ENCODE data around the gene IQCK.

The IQCK gene

GRCh38 chr16:19810817-19811731 is 93.0 kb downstream of the IQCK start:
- Histone ChIP-seq H3F3A (ENCODE audit: insufficient read depth) (no peaks in the 10 kb centered on the region), H3K27ac (ENCODE audit: low read depth, low read length) (no peak overlapping the region), H3K9me3 (ENCODE audit: insufficient read depth, low read length) (peaks cover 4% of the 10 kb centered on the region; the same call in 1 of the 2 replicates), H3K4me3 (ENCODE audit: insufficient read depth, low read length, poor library complexity, severe bottlenecking) (no peak overlapping the region), H4K20me1 (ENCODE audit: low read depth, low read length) (no peaks in the 10 kb centered on the region), H3K79me2 (ENCODE audit: insufficient read depth, low read length) (no peaks in the 10 kb centered on the region), H3K9me2 (replicated peaks; ENCODE audit: insufficient read depth, low read length) (no peaks in the 10 kb centered on the region), H3K36me3 (ENCODE audit: low read length) (no peaks in the 10 kb centered on the region), H3K4me2 (ENCODE audit: low read depth, low read length, poor library complexity, severe bottlenecking) (no peak overlapping the region), H2AFZ (ENCODE audit: low read depth, low read length, severe bottlenecking) (no peak overlapping the region), H3K9ac (ENCODE audit: low read length) (no peak overlapping the region), H3K27me3 (ENCODE audit: low read length) (no peaks in the 10 kb centered on the region; the same call in 1 of the 2 replicates)
- TF ChIP-seq, protein P1, sequence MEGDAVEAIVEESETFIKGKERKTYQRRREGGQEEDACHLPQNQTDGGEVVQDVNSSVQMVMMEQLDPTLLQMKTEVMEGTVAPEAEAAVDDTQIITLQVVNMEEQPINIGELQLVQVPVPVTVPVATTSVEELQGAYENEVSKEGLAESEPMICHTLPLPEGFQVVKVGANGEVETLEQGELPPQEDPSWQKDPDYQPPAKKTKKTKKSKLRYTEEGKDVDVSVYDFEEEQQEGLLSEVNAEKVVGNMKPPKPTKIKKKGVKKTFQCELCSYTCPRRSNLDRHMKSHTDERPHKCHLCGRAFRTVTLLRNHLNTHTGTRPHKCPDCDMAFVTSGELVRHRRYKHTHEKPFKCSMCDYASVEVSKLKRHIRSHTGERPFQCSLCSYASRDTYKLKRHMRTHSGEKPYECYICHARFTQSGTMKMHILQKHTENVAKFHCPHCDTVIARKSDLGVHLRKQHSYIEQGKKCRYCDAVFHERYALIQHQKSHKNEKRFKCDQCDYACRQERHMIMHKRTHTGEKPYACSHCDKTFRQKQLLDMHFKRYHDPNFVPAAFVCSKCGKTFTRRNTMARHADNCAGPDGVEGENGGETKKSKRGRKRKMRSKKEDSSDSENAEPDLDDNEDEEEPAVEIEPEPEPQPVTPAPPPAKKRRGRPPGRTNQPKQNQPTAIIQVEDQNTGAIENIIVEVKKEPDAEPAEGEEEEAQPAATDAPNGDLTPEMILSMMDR (IDR thresholded peaks at IDR 0.05; ENCODE audit: insufficient read depth, low read length, poor library complexity, severe bottlenecking): no peak
- no peak for TF ChIP-seq EZH2phosphoT487 (conservative IDR thresholded peaks at IDR 0.05; ENCODE audit: low read length)

DNA sequence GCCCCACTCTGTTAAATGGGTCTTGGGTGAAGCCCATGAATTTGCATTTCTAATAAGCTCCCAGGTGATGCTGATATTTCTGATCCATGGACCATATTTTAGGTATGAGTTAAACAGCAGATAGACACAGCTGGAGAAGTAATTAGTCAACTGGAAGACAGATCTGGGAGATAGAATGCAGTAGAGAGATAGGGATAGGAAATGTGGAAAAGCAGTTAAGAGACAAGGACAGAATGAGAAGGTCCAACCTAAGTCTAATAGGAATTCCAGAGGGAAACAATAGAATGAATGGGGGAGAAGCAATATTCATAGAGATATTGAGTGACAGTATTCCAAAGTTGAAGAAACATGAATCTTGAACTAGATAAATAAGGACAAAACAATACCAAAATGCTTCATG is 94.9 kb downstream of the IQCK start:
- H3K27ac ChIP-seq (ENCODE audit: low read depth, low read length): no peak overlapping the region
- no peaks in the 10 kb centered on the region for H3K79me2 ChIP-seq (ENCODE audit: insufficient read depth, low read length)
- no peak overlapping the region for H3K4me2 ChIP-seq (ENCODE audit: low read depth, low read length, poor library complexity, severe bottlenecking)
- H3K4me3 ChIP-seq (ENCODE audit: insufficient read depth, low read length, poor library complexity, severe bottlenecking): no peak overlapping the region
- H3K9me2 ChIP-seq (replicated peaks; ENCODE audit: insufficient read depth, low read length): no peaks in the 10 kb centered on the region
- H3K27me3 ChIP-seq (ENCODE audit: low read length): no peaks in the 10 kb centered on the region; the same call in 1 of the 2 replicates
- no peak for TF ChIP-seq EZH2phosphoT487 (conservative IDR thresholded peaks at IDR 0.05; ENCODE audit: low read length)
- TF ChIP-seq, protein P1 (IDR thresholded peaks at IDR 0.05; ENCODE audit: insufficient read depth, low read length, poor library complexity, severe bottlenecking): no peak
- H3F3A ChIP-seq (ENCODE audit: insufficient read depth): no peaks in the 10 kb centered on the region
- H3K9me3 ChIP-seq (ENCODE audit: insufficient read depth, low read length): no peaks in the 10 kb centered on the region
- no peaks in the 10 kb centered on the region for H3K36me3 ChIP-seq (ENCODE audit: low read length)
- no peak overlapping the region for H3K9ac ChIP-seq (ENCODE audit: low read length)
- H4K20me1 ChIP-seq (ENCODE audit: low read depth, low read length): no peaks in the 10 kb centered on the region
- H2AFZ ChIP-seq (ENCODE audit: low read depth, low read length, severe bottlenecking): no peak overlapping the region

GRCh38 chr16:19815418-19815817 is 97.3 kb downstream of the IQCK start:
- H2AFZ ChIP-seq (ENCODE audit: low read depth, low read length, severe bottlenecking): no peak overlapping the region
- H3K27me3 ChIP-seq (ENCODE audit: low read length): no peaks in the 10 kb centered on the region; the same call in 1 of the 2 replicates
- no peaks in the 10 kb centered on the region for H3K79me2 ChIP-seq (ENCODE audit: insufficient read depth, low read length)
- no peak overlapping the region for H3K4me2 ChIP-seq (ENCODE audit: low read depth, low read length, poor library complexity, severe bottlenecking)
- H3K4me3 ChIP-seq (ENCODE audit: insufficient read depth, low read length, poor library complexity, severe bottlenecking): no peak overlapping the region
- H3K36me3 ChIP-seq (ENCODE audit: low read length): no peaks in the 10 kb centered on the region
- H3K9ac ChIP-seq (ENCODE audit: low read length): no peak overlapping the region
- no peaks in the 10 kb centered on the region for H3K9me2 ChIP-seq (replicated peaks; ENCODE audit: insufficient read depth, low read length)
- TF ChIP-seq, protein P1 (IDR thresholded peaks at IDR 0.05; ENCODE audit: insufficient read depth, low read length, poor library complexity, severe bottlenecking): no peak
- TF ChIP-seq EZH2phosphoT487 (conservative IDR thresholded peaks at IDR 0.05; ENCODE audit: low read length): no peak
- H4K20me1 ChIP-seq (ENCODE audit: low read depth, low read length): no peaks in the 10 kb centered on the region
- H3F3A ChIP-seq (ENCODE audit: insufficient read depth): no peaks in the 10 kb centered on the region
- H3K9me3 ChIP-seq (ENCODE audit: insufficient read depth, low read length): no peaks in the 10 kb centered on the region
- no peak overlapping the region for H3K27ac ChIP-seq (ENCODE audit: low read depth, low read length)

Data from SU-DHL-6 (cell line).